Measurements from ENCODE around the gene PCDHGA4. TPM values are rescaled to one million over a fixed set of nuclear protein-coding genes. Genes with fewer than 3 reads are reported as not detected.
"Not testable (repeated sequence)": the region's sequence is repeated elsewhere in the genome, so short reads cannot be mapped to it uniquely, and the experiment has no call there.

Gene PCDHGA4
- total and polyA plus RNA-seq, 3 donors from 2014 or later: 1.9 to 21.0 (median 14.2) TPM

- Histone ChIP-seq H3K9me3 (no peaks in the 10 kb centered on the region), H3K4me1 (no peaks in the 10 kb centered on the region), H3K27ac (no peak within 1 kb of the TSS), H3K27me3 (no peaks in the 10 kb centered on the region), H3K4me3 (peak within 1 kb of the TSS in 1 of 2 donors; percentile 38), H3K36me3 (ENCODE audit: low read depth, missing control alignments) (no peaks in the 10 kb centered on the region)
- TF ChIP-seq POLR2A (IDR thresholded peaks at IDR 0.05) (no peak), CTCF (IDR thresholded peaks at IDR 0.05) (no peak)
- no peak for DNase-seq
- WGBS, 2 donors: 25 to 28% methylated on average over 33 to 38 of the region's 38 CpGs
- intact Hi-C loops (cut with DNase I; ENCODE audit: low total_unique reads): no loop called here
Measured at GRCh38 chr5:141392429-141393198, 37.8 kb downstream of the PCDHGA4 start, which contains the start of gene PCDHGA8. Gene PCDHGA8, plus strand, starts transcription at chr5:141392633. Its CDS starts 181 bp downstream, at chr5:141392814.

DNA sequence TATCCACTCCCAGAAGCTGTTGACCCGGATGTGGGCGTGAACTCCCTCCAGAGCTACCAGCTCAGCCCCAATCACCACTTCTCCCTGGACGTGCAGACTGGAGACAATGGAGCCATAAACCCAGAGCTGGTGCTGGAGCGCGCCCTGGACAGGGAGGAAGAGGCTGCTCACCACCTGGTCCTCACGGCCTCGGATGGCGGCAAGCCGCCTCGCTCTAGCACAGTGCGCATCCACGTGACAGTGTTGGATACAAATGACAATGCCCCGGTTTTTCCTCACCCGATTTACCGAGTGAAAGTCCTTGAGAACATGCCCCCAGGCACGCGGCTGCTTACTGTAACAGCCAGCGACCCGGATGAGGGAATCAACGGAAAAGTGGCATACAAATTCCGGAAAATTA is 38.4 kb downstream of the PCDHGA4 start:
- H3K27me3 ChIP-seq: no peaks in the 10 kb centered on the region
- WGBS, 2 donors: 24 to 33% methylated on average over 21 of the region's 21 CpGs
- H3K9me3 ChIP-seq: no peaks in the 10 kb centered on the region
- peak overlapping the region in 1 of 2 donors; percentile 38 for H3K4me3 ChIP-seq
- TF ChIP-seq CTCF (IDR thresholded peaks at IDR 0.05) (no peak), POLR2A (IDR thresholded peaks at IDR 0.05) (no peak)
- H3K4me1 ChIP-seq: no peaks in the 10 kb centered on the region
- no peak for DNase-seq
- H3K27ac ChIP-seq: no peak overlapping the region
- no peaks in the 10 kb centered on the region for H3K36me3 ChIP-seq (ENCODE audit: low read depth, missing control alignments)
- intact Hi-C loops (cut with DNase I; ENCODE audit: low total_unique reads): no loop called here

- H3K4me1 ChIP-seq; DNase-seq; intact Hi-C loops (cut with DNase I; ENCODE audit: low total_unique reads); H3K9me3 ChIP-seq; H3K4me3 ChIP-seq; H3K27ac ChIP-seq; H3K27me3 ChIP-seq; H3K36me3 ChIP-seq (ENCODE audit: low read depth, missing control alignments): not testable (repeated sequence)
- 32 to 34% methylated on average over 13 to 51 of the region's 53 CpGs for WGBS, 2 donors
Measured at GRCh38 chr5:141394401-141395187, 39.8 kb downstream of the PCDHGA4 start.

DNA sequence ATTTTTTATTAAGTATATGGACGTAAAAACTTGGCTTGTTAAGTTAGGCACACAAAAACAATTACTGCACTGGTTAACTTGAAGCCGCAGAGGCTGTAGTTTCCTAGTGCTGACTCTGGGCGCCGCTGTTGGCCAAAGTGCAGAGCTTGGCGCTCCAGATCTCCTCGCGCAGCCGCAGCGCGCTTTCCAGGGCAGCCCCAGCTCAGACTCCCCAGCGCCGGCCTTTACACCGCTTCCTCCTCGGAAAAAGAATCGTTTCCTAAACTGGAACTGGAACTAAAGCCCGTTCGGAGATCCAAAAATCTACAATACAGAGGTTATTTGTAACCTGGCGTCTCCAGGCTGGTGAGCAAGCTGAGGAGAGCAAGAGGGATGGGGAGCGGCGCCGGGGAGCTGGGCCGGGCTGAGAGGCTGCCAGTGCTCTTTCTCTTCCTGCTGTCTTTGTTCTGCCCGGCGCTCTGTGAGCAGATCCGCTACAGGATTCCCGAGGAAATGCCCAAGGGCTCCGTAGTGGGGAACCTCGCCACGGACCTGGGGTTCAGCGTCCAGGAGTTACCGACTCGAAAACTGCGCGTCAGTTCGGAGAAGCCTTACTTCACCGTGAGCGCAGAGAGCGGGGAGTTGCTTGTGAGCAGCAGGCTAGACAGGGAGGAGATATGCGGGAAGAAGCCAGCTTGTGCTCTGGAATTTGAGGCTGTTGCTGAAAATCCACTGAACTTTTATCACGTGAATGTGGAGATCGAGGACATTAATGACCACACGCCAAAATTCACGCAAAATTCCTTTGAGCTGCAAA is 43.1 kb downstream of the PCDHGA4 start, which contains the start of gene PCDHGB5:
Gene PCDHGB5, plus strand, starts transcription at position 192 of the 796 bp plus-strand sequence. Its CDS starts 181 bp downstream, at position 373.
- H3K4me3 ChIP-seq: peak within 1 kb of the TSS in 1 of 2 donors; percentile 33
- intact Hi-C loops (cut with DNase I; ENCODE audit: low total_unique reads); H3K27me3 ChIP-seq; H3K36me3 ChIP-seq (ENCODE audit: low read depth, missing control alignments); H3K9me3 ChIP-seq; H3K27ac ChIP-seq; H3K4me1 ChIP-seq: not testable (repeated sequence)
- 4 to 5% methylated on average over 21 to 28 of the region's 43 CpGs for WGBS, 2 donors
- TF ChIP-seq CTCF (IDR thresholded peaks at IDR 0.05): peak; percentile 55 to 67 (median 59)
- peak; percentile 78 for DNase-seq

DNA sequence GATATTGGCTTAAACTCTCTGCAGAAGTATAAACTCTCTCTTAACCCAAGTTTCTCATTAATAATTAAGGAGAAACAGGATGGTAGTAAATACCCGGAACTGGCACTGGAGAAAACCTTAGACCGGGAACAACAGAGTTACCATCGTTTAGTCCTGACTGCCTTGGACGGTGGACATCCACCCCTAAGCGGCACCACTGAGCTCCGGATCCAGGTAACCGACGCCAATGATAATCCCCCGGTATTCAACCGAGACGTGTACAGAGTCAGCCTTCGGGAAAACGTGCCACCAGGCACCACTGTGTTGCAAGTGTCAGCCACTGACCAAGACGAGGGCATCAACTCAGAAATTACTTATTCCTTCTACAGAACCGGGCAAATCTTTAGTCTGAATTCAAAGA is 43.8 kb downstream of the PCDHGA4 start:
- WGBS, 2 donors: 12 to 25% methylated on average over 15 of the region's 15 CpGs
- Histone ChIP-seq H3K27ac (no peak overlapping the region), H3K27me3 (no peaks in the 10 kb centered on the region), H3K4me3 (no peak overlapping the region), H3K4me1 (no peaks in the 10 kb centered on the region), H3K9me3 (no peaks in the 10 kb centered on the region), H3K36me3 (ENCODE audit: low read depth, missing control alignments) (no peaks in the 10 kb centered on the region)
- intact Hi-C loops (cut with DNase I; ENCODE audit: low total_unique reads): no loop called here
- TF ChIP-seq POLR2A (IDR thresholded peaks at IDR 0.05) (no peak), CTCF (IDR thresholded peaks at IDR 0.05) (no peak)
- DNase-seq: no peak

Data from testis (tissue), 3 donors.